Transverse colon (tissue), 4 donors: Measurements from ENCODE around the gene FBXO31. TPM values are rescaled to one million over a fixed set of nuclear protein-coding genes. Genes with fewer than 3 reads are reported as not detected.

Experiments used
- DNase-seq: peaks from one replicate; pipeline ENCODE4 v3.0.0-alpha.2; 2019
- H3K27ac ChIP-seq, 4 donors: fragments of 200-600 bp; sonication (generic); 2 replicates each; pipeline ENCODE4 v1.5.1; 2016 to 2018; ENCODE audit warnings: inconsistent platforms in 4 of 4
- H3K27me3 ChIP-seq: fragments of 200-600 bp; sonication (generic); 2 replicates; pipeline ENCODE4 v1.5.1; 2017; ENCODE audit warnings: inconsistent platforms
- H3K36me3 ChIP-seq, 4 donors: fragments of 200-600 bp; sonication (generic); 2 replicates each; pipeline ENCODE4 v1.5.1; 2017 to 2019; ENCODE audit warnings: inconsistent platforms in 4 of 4
- H3K4me1 ChIP-seq, 4 donors: fragments of 200-600 bp; sonication (generic); 2 replicates each; pipeline ENCODE4 v1.5.1; 2017 to 2020; ENCODE audit warnings: inconsistent platforms in 4 of 4
- H3K4me3 ChIP-seq, 4 donors: fragments of 200-600 bp; sonication (generic); 1 replicate in 1 of 4; 2 replicates in 3 of 4; pipeline versions ENCODE4 v1.5.1 to v1.6.1; 2017 to 2019; ENCODE audit warnings: inconsistent platforms in 4 of 4
- H3K9me3 ChIP-seq, 2 donors: fragments of 200-600 bp; sonication (generic); 2 replicates each; pipeline ENCODE4 v1.5.1; 2017 to 2019; ENCODE audit warnings: inconsistent platforms in 2 of 2
- CTCF ChIP-seq, 5 experiments: fragments of 200-600 bp in 3 of 5; fragments of 450-650 bp in 2 of 5; sonication (generic) in 3 of 5; IDR thresholded peaks; 1 replicate in 2 of 5; 2 replicates in 3 of 5; pipeline ENCODE4 v1.5.1; 2016 to 2017; ENCODE audit warnings: antibody characterized with exemption in 5 of 5, inconsistent platforms in 3 of 5, mild to moderate bottlenecking in 2 of 5, moderate library complexity in 1 of 5
- EP300 ChIP-seq: sonication (generic); formaldehyde crosslinking; IDR thresholded peaks from one replicate; pipeline ENCODE4 v1.6.1; 2017; ENCODE audit warnings: antibody characterized with exemption, low read depth
- POLR2A ChIP-seq: fragments of 450-650 bp; IDR thresholded peaks from one replicate; pipeline ENCODE4 v1.6.1; 2016; ENCODE audit warnings: antibody characterized with exemption, mild to moderate bottlenecking, moderate library complexity
- POLR2AphosphoS5 ChIP-seq, 3 donors: sonication (generic); formaldehyde crosslinking; IDR thresholded peaks; one replicate each; pipeline ENCODE4 v1.6.1; 2016; ENCODE audit warnings: antibody characterized with exemption in 3 of 3
- WGBS, 2 donors: methylation state at CpG; one replicate each; pipeline ENCODE4 v1.1.5; 2018; ENCODE audit warnings: low coverage in 1 of 2; 5-methylcytosine and 5-hydroxymethylcytosine counted together
- in situ Hi-C, 4 donors: fragments of 200-750 bp; cut with MboI; loops; one replicate each; pipeline versions ENCODE4 v1.15.0 to v1.15.1; 2017; ENCODE audit warnings: low sequenced_read_pairs in 3 of 4, low pct_ligation_motif_present in 1 of 4, low pct_unique_long_range_greater_than_20kb in 1 of 4
- intact Hi-C: fragments of 100-400 bp; cut with DNase I; formaldehyde crosslinking; loops from one replicate; pipeline ENCODE4 v1.15.1; 2023; ENCODE audit warnings: low total_unique reads
- total RNA-seq, 4 donors: library from RNA; depleted of rRNA; stranded (reverse); fragments of >200 nt; gene quantifications; one replicate each; pipeline ENCODE4 v1.1.0, GENCODE V29; 2016

FBXO31 gene
- total RNA-seq, 4 donors from 2014 or later: 83.6 to 403 (median 224) TPM

DNA sequence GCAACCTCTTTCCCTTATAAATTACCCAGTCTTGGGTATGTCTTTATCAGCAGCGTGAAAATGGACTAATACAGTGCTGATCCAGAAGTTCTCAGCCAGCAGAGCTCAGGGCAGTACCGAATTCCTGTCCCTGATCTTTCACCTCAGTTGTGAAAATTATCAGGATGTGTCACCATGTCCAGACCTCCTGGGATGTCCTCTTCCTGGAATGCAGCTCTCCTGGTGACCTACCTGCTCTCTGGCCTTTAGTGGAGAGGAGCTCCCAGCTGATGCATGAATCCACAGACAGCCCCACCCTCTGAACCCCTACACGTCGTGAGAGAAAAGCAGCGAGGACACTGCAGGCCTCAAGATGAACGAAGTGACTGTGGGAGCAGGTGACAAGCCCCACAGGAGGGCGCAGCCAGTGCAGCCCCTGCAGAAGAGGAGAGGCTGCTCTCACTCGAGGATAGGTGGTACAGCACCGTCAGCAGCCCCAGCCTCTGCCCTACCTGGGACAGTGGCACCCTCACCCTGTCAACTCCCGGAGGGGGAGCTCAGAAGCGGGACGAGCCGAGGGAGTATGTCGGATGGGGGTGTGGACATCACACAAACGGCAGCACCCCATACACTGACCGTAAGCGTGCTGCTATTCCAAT is 44.4 kb downstream of the FBXO31 start:
- DNase-seq: no peak
- H3K27me3 ChIP-seq: no peaks in the 10 kb centered on the region
- WGBS, 2 donors: 93% methylated on average over 17 of the region's 17 CpGs; no CpG with 5 or more reads in 1 of the 2 donors
- no peaks in the 10 kb centered on the region for H3K9me3 ChIP-seq
- H3K27ac ChIP-seq: no peak overlapping the region
- TF ChIP-seq POLR2AphosphoS5 (IDR thresholded peaks at IDR 0.05): no peak
- no peak for TF ChIP-seq POLR2A
- no peak for TF ChIP-seq EP300
- TF ChIP-seq CTCF (IDR thresholded peaks at IDR 0.05): no peak
- H3K4me1 ChIP-seq: no peaks in the 10 kb centered on the region
- in situ Hi-C loops (no loop called here), intact Hi-C loops (no loop called here)
- peaks cover 0 to 54% (median 26%) of the 10 kb centered on the region in 4 donors for H3K36me3 ChIP-seq
- H3K4me3 ChIP-seq: no peak overlapping the region

DNA sequence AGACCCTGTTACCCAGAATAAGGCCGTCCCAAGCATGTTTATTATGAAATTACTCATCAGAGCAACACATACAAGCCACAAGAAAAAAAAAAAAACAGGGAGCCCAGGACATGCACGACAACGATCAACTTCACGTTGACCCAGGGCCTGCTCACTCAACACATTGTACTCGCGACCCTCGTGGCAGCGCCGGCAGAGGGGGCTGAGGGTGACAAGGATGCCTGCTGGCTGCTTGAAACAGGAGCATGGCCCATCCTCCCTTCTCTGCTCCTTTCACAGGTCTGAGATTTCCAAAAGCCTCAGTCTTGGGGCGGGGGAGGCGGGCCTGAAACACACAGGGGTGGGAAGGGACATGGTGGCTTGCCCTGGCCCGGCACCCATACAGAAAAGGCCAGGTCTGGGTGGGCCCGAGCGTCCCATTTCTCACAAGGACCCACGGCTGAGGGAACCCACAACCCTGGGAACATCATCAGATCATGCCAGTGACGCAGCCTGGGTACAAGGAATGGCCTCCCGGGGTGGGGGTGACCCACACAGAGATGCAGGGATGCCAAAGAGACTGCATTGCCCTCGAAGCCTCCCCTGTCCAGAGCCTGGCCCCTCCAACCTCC is 45.3 kb downstream of the FBXO31 start:
- in situ Hi-C loops (no loop called here), intact Hi-C loops (no loop called here)
- DNase-seq: no peak
- Histone ChIP-seq H3K27ac (no peak overlapping the region), H3K27me3 (no peaks in the 10 kb centered on the region), H3K36me3 (peaks cover 0 to 61% (median 28%) of the 10 kb centered on the region in 4 donors), H3K9me3 (no peaks in the 10 kb centered on the region), H3K4me3 (no peak overlapping the region), H3K4me1 (no peaks in the 10 kb centered on the region)
- WGBS, 2 donors: 80 to 93% methylated on average over 1 to 18 of the region's 18 CpGs
- TF ChIP-seq POLR2AphosphoS5 (IDR thresholded peaks at IDR 0.05) (no peak), EP300 (no peak), POLR2A (no peak), CTCF (IDR thresholded peaks at IDR 0.05) (no peak)

DNA sequence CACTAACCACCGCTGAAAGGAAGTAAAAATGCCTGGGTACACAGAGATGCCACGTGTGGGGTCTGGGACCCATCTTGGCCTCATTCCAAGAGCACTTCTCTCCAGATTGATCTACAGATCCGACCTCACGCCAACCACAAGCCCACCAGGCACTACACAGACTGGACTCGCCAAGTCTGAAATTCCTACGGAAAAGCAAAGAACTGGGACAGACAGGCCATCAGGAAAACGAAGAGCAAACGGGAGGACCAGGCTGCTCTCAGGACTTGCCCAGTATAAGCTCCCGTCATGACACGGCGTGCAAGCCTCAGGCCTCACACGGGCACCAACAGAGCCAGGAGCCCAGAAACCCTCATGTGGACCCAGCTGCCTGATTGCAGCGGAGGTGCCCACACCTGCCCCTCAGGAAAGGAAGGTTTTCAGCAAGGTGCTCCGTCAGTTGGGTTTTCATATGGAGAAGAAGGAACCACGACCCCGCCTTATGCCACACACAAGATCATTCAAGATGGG is 46.3 kb downstream of the FBXO31 start:
- Histone ChIP-seq H3K36me3 (peaks cover 0 to 59% (median 21%) of the 10 kb centered on the region in 4 donors), H3K27me3 (no peaks in the 10 kb centered on the region), H3K4me3 (no peak overlapping the region), H3K9me3 (no peaks in the 10 kb centered on the region), H3K4me1 (no peaks in the 10 kb centered on the region), H3K27ac (no peak overlapping the region)
- WGBS, 2 donors: 81 to 82% methylated on average over 10 to 16 of the region's 16 CpGs
- intact Hi-C loops (no loop called here), in situ Hi-C loops (no loop called here)
- no peak for DNase-seq
- TF ChIP-seq CTCF (IDR thresholded peaks at IDR 0.05): no peak
- TF ChIP-seq POLR2AphosphoS5 (IDR thresholded peaks at IDR 0.05): no peak

GRCh38 chr16:87336434-87337240 is 46.9 kb downstream of the FBXO31 start:
- no peaks in the 10 kb centered on the region for H3K27me3 ChIP-seq
- WGBS, 2 donors: 87 to 89% methylated on average over 6 to 19 of the region's 19 CpGs
- H3K9me3 ChIP-seq: no peaks in the 10 kb centered on the region
- H3K4me3 ChIP-seq: no peak overlapping the region
- H3K27ac ChIP-seq: no peak overlapping the region
- H3K4me1 ChIP-seq: no peaks in the 10 kb centered on the region
- TF ChIP-seq POLR2AphosphoS5 (IDR thresholded peaks at IDR 0.05) (no peak), CTCF (IDR thresholded peaks at IDR 0.05) (no peak), EP300 (no peak), POLR2A (no peak)
- DNase-seq: no peak
- in situ Hi-C loops (no loop called here), intact Hi-C loops (no loop called here)
- peaks cover 0 to 53% (median 21%) of the 10 kb centered on the region in 4 donors for H3K36me3 ChIP-seq
